Measurements from ENCODE around the gene THAP3. TPM values are rescaled to one million over a fixed set of nuclear protein-coding genes. Genes with fewer than 3 reads are reported as not detected.

The THAP3 gene
- total and polyA plus RNA-seq, 2 of the 8 experiments (the other 6 are each of a cell fraction or from before 2014, with no cell fraction given) = 8.2 to 15.3 TPM

GRCh38 chr1:6601923-6602668 lies 22.6 kb upstream of the THAP3 start:
- CTCF ChIA-PET (ENCODE audit: partially characterized antibody) = interaction anchor here (0.7 to 3.3 kb wide), 9 partner anchors 8 to 73 kb away, joined by 3 to 16 read pairs (median 5); partner anchors contain the start of gene TAS1R1
- Histone ChIP-seq H3K18ac (ENCODE audit: extremely low read depth, low read length) (peak overlapping the region; percentile 97), H3K9me3 (ENCODE audit: insufficient read depth in 2 of 2, low read depth in 1 of 2, low read length in 1 of 2) (no peaks in the 10 kb centered on the region), H2BK12ac (ENCODE audit: low read depth, low read length) (peak overlapping the region; percentile 75; the same call in 1 of the 2 replicates), H2BK120ac (replicated peaks; ENCODE audit: low read depth, low read length) (no peak overlapping the region), H2BK5ac (ENCODE audit: low read depth, low read length) (peak overlapping the region; percentile 93; the same call in 1 of the 2 replicates), H3K9ac (replicated peaks in 1 of 4; ENCODE audit: extremely low read depth in 1 of 4, low read depth in 3 of 4, low read length in 3 of 4) (peak overlapping the region; percentile 77 to 91 (median 82)), H3K56ac (replicated peaks; ENCODE audit: insufficient read length, low read depth, low read length) (peak overlapping the region; percentile 67), H3K27me3 (replicated peaks in 1 of 4; ENCODE audit: control insufficient read depth in 3 of 4, extremely low read depth in 1 of 4, insufficient read depth in 3 of 4, low read length in 3 of 4) (no peaks in the 10 kb centered on the region; a peak in 1 of 7 replicates), H2BK15ac (ENCODE audit: low read length) (peak overlapping the region; percentile 92; the same call in 1 of the 2 replicates), H4K8ac (ENCODE audit: extremely low read depth, insufficient read depth, low read length) (peak overlapping the region; percentile 93; the same call in 1 of the 2 replicates), H3K36me3 (ENCODE audit: control insufficient read depth in 2 of 4, insufficient read depth in 4 of 4, low read length in 3 of 4) (peaks cover 8 to 16% (median 14%) of the 10 kb centered on the region in 4 experiments; a peak in 7 of 8 replicates), H2AFZ (ENCODE audit: low read length) (peak overlapping the region; percentile 25; the same call in 1 of the 2 replicates), H3K4me3 (ENCODE audit: extremely low read depth in 1 of 4, insufficient read depth in 2 of 4, low read depth in 3 of 4, low read length in 4 of 4) (peak overlapping the region; percentile 75 to 92 (median 86)), H3K23ac (ENCODE audit: insufficient read length) (no peak overlapping the region), H4K5ac (ENCODE audit: insufficient read length, low read depth, low read length) (peak overlapping the region; percentile 63), H3K79me1 (ENCODE audit: low read depth, low read length) (peaks cover 21% of the 10 kb centered on the region), H3K23me2 (ENCODE audit: low read depth, low read length) (peaks cover 18% of the 10 kb centered on the region), H2AK5ac (ENCODE audit: low read depth, low read length) (peak overlapping the region; percentile 88; the same call in 1 of the 2 replicates), H3K27ac (ENCODE audit: low read depth, low read length) (0 out of 2 replicates have a peak overlapping the region, but pooled peaks have one; percentile 27), H2BK20ac (ENCODE audit: low read length) (no peak overlapping the region), H4K91ac (replicated peaks; ENCODE audit: insufficient read length, low read length) (peak overlapping the region; percentile 94), H3K79me2 (ENCODE audit: control insufficient read depth in 1 of 2, insufficient read depth in 2 of 2, low read length in 2 of 2) (peaks cover 22 to 48% of the 10 kb centered on the region in 2 experiments; a peak in 3 of 4 replicates), H3K4ac (replicated peaks; ENCODE audit: insufficient read length, low read depth, low read length) (peak overlapping the region; percentile 98), H3K14ac (ENCODE audit: insufficient read length) (peak overlapping the region; percentile 42), H3K4me2 (ENCODE audit: insufficient read depth in 1 of 2, low read depth in 2 of 2, low read length in 2 of 2) (peak overlapping the region; percentile 91 to 94), H3K4me1 (replicated peaks in 1 of 4; ENCODE audit: control insufficient read depth in 3 of 4, insufficient read depth in 4 of 4, low read length in 3 of 4) (peaks cover 2 to 13% (median 9%) of the 10 kb centered on the region in 4 experiments), H4K20me1 (replicated peaks in 1 of 2; ENCODE audit: control insufficient read depth in 1 of 2, insufficient read depth in 2 of 2, low read length in 2 of 2) (peaks cover 24 to 28% of the 10 kb centered on the region in 2 experiments)
- POLR2A ChIA-PET (ENCODE audit: partially characterized antibody) = interaction anchor here (0.6 to 10.8 kb wide), 25 partner anchors 8 to 403 kb away, joined by 3 to 196 read pairs (median 4); partner anchors contain the start of genes NOL9, PHF13, TAS1R1 and THAP3
- DNase-seq (ENCODE audit: low read depth in 1 of 2, low spot score in 2 of 2) (no peak), FAIRE-seq (no peak)
- whole genome bisulfite sequencing, 2 experiments (ENCODE audit: extremely low coverage in 1 of 2, insufficient coverage in 1 of 2, insufficient read length in 1 of 2, insufficient replicate concordance in 2 of 2, low coverage in 1 of 2, low lambda C conversion rate in 2 of 2, missing lambda C conversion rate in 1 of 2) = 1% methylated on average over 100 of the region's 103 CpGs; no CpG with 5 or more reads in 1 of the 2 experiments
- TF ChIP-seq ASH2L (IDR thresholded peaks at IDR 0.05; ENCODE audit: low read length) (peak; percentile 65), SUZ12 (IDR thresholded peaks at IDR 0.05; ENCODE audit: low read length) (peak; percentile 27; the same call in 1 of the 2 replicates), SP2 (IDR thresholded peaks at IDR 0.05; ENCODE audit: low read length) (no peak), KDM1A (IDR thresholded peaks at IDR 0.05; ENCODE audit: borderline replicate concordance, low read length) (0 out of 2 replicates have a peak, but pooled peaks have one; percentile 8), GABPA (IDR thresholded peaks at IDR 0.05; ENCODE audit: borderline replicate concordance, insufficient read depth, low read length) (peak; percentile 66; the same call in 1 of the 2 replicates), RBBP5 (IDR thresholded peaks at IDR 0.05; ENCODE audit: borderline replicate concordance, low read depth, low read length) (0 out of 2 replicates have a peak, but pooled peaks have one; percentile 16), USF2 (IDR thresholded peaks at IDR 0.05; ENCODE audit: low read length) (no peak), POLR2AphosphoS5 (IDR thresholded peaks at IDR 0.05; ENCODE audit: low read depth, low read length) (peak; percentile 35; the same call in 1 of the 2 replicates), CHD1 (IDR thresholded peaks at IDR 0.05; ENCODE audit: low read depth, low read length) (no peak)

All from H1 (cell line).